ENCODE results near the gene RFLNA.

Gene RFLNA

GRCh38 chr12:124334976-124335375 lies 40.1 kb downstream of the RFLNA start:
- H3K36me3 ChIP-seq = peaks cover 79% of the 10 kb centered on the region
- H3K9me3 ChIP-seq (ENCODE audit: severe bottlenecking) = no peaks in the 10 kb centered on the region
- H3K4me3 ChIP-seq (ENCODE audit: low read depth, low read length) = no peak overlapping the region
- DNase-seq = no peak
- TF ChIP-seq, protein P1, sequence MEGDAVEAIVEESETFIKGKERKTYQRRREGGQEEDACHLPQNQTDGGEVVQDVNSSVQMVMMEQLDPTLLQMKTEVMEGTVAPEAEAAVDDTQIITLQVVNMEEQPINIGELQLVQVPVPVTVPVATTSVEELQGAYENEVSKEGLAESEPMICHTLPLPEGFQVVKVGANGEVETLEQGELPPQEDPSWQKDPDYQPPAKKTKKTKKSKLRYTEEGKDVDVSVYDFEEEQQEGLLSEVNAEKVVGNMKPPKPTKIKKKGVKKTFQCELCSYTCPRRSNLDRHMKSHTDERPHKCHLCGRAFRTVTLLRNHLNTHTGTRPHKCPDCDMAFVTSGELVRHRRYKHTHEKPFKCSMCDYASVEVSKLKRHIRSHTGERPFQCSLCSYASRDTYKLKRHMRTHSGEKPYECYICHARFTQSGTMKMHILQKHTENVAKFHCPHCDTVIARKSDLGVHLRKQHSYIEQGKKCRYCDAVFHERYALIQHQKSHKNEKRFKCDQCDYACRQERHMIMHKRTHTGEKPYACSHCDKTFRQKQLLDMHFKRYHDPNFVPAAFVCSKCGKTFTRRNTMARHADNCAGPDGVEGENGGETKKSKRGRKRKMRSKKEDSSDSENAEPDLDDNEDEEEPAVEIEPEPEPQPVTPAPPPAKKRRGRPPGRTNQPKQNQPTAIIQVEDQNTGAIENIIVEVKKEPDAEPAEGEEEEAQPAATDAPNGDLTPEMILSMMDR (IDR thresholded peaks at IDR 0.05; ENCODE audit: low read depth, low read length) = no peak
- no peaks in the 10 kb centered on the region for H3K27me3 ChIP-seq (ENCODE audit: insufficient read depth, low read depth, severe bottlenecking)
- no peak overlapping the region for H3K27ac ChIP-seq

GRCh38 chr12:124335426-124336183 lies 40.7 kb downstream of the RFLNA start:
- H3K27me3 ChIP-seq (ENCODE audit: insufficient read depth, low read depth, severe bottlenecking) = no peaks in the 10 kb centered on the region
- H3K36me3 ChIP-seq = peaks cover 79% of the 10 kb centered on the region
- no peak overlapping the region for H3K4me3 ChIP-seq (ENCODE audit: low read depth, low read length)
- H3K27ac ChIP-seq = no peak overlapping the region
- DNase-seq = no peak
- TF ChIP-seq, protein P1 (IDR thresholded peaks at IDR 0.05; ENCODE audit: low read depth, low read length) = no peak
- H3K9me3 ChIP-seq (ENCODE audit: severe bottlenecking) = no peaks in the 10 kb centered on the region

DNA sequence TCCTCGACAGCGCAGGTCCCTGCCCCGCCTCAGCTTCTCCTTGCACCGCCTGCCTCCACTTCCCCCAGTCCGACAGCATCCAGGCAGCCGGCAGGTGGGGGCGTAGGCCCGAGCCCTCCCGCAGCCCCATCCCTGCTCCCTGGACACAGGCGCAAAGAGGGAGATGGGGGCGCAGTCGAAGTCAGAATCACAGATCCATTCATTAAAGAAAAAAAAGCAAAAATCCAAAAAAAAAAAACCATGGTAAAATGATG lies 41.2 kb downstream of the RFLNA start:
- no peak overlapping the region for H3K4me3 ChIP-seq (ENCODE audit: low read depth, low read length)
- peaks cover 79% of the 10 kb centered on the region for H3K36me3 ChIP-seq
- H3K9me3 ChIP-seq (ENCODE audit: severe bottlenecking) = no peaks in the 10 kb centered on the region
- no peak for DNase-seq
- TF ChIP-seq, protein P1 (IDR thresholded peaks at IDR 0.05; ENCODE audit: low read depth, low read length) = no peak
- no peak overlapping the region for H3K27ac ChIP-seq
- no peaks in the 10 kb centered on the region for H3K27me3 ChIP-seq (ENCODE audit: insufficient read depth, low read depth, severe bottlenecking)

DNA sequence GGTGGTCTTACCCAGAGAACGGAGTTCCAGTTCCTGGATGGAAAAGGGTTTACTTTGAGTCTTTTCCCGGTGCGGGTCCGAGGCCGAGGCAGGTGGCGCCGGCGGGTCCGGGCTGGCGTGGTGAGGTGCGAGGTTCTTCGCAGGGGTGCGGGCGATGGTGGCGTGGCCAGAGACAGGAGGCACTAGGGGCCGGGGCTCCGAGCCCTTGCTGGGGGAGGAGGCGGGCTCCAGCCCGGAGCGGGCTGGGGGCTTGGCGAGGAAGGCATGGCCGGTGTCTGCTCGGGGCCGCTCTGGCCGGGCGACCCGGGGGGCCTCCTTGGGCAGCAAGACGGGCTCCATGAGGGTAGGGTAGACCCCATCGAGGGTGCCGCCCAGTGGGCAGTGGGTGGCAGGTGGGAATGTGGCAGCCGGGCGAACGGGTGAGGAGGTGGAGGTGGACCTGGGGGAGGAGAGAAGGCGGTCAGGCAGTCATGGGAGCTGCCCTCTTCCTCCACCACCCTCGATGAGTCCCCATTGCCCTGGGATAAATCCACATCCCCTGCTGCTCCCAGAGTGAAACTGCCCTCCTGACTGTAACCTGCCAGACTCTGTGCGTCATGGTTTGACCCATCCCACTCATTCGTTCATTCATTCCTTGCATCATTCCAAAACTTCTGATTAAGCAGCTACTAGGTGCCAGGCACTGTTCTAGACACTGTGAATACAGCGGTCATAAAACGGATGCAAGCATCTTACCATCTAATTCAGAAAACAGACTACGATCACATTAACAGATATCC lies 42.0 kb downstream of the RFLNA start:
- Histone ChIP-seq H3K36me3 (peaks cover 79% of the 10 kb centered on the region), H3K27me3 (ENCODE audit: insufficient read depth, low read depth, severe bottlenecking) (no peaks in the 10 kb centered on the region), H3K27ac (no peak overlapping the region), H3K4me3 (ENCODE audit: low read depth, low read length) (no peak overlapping the region), H3K9me3 (ENCODE audit: severe bottlenecking) (no peaks in the 10 kb centered on the region)
- DNase-seq = no peak
- TF ChIP-seq, protein P1 (IDR thresholded peaks at IDR 0.05; ENCODE audit: low read depth, low read length) = no peak

GRCh38 chr12:124337622-124338021 lies 42.7 kb downstream of the RFLNA start:
- Histone ChIP-seq H3K27ac (no peak overlapping the region), H3K27me3 (ENCODE audit: insufficient read depth, low read depth, severe bottlenecking) (no peaks in the 10 kb centered on the region), H3K9me3 (ENCODE audit: severe bottlenecking) (no peaks in the 10 kb centered on the region), H3K36me3 (peaks cover 77% of the 10 kb centered on the region), H3K4me3 (ENCODE audit: low read depth, low read length) (no peak overlapping the region)
- TF ChIP-seq, protein P1 (IDR thresholded peaks at IDR 0.05; ENCODE audit: low read depth, low read length) = no peak
- DNase-seq = no peak

Measured in WERI-Rb-1 (cell line).